GM21381 (cell line): ENCODE data around the gene SRPK2.
"Not testable (repeated sequence)": the region's sequence is repeated elsewhere in the genome, so short reads cannot be mapped to it uniquely, and the experiment has no call there.

Source experiments
- ATAC-seq: cut with Tn5 transposase; IDR thresholded peaks from one replicate; pipeline ENCODE4 v1.9.1; 2021; ENCODE audit warnings: mild to moderate bottlenecking, moderate library complexity; ENCODE audit not compliant: unreplicated experiment

SRPK2 gene

DNA sequence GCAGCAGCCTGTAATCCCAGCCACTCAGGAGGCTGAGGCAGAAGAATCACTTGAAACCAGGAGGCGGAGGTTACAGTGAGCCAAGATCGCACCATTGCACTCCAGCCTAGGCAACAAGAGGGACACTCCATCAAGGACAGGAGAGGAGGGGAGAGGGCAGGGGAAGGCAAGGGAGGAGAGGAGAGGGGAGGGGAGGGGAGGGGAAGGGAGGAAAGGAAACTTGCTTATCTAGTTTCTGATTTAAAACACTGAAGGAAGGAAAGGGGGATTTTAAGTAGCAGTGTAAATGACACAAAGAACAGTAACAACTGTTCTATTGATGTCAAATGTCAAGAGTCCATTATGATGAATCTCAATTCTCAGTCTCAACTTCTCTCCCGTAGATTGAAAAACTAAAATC, 43.7 kb downstream of the SRPK2 start:
- no peak for ATAC-seq

DNA sequence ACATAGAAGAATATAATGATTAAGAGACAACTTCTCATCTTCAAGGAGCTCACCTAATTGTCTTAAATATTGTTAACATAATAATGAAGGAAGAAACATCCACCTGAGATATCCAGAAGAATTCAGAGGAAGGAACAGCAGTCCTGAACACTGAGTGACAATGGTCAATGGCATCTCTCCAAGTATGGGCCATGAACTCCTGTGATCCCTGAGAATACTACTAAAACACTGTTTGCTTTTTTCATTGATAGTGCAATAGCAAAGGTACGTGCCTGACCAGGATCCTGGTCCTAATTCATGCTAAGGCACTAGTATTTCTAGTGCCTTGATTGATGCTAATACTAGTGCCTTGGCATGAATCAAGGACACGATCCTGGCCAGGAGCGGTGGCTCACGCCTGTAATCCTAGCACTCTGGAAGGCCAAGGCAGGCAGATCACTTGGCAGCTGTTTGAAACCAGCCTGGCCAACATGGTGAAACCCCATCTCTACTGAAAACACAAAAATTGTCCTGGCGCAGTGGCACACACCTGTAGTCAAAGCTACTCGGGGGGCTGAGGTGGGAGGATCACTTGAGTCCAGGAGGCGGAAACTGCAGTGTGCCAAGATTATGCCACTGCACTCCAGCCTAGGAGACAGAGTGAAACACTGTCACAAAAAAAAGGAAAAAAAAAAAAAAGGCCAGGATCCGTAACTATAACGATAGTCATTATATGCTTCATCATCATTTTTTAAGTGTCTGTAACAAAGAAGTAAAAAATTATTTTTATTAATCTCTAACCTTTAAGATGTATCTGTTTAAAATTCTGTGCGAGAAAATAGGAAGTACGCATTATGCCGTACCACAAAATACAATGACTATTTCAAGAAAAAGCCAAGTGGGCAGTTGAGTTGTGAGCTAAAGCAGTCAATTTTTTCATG, 49.1 kb downstream of the SRPK2 start:
- no peak for ATAC-seq

DNA sequence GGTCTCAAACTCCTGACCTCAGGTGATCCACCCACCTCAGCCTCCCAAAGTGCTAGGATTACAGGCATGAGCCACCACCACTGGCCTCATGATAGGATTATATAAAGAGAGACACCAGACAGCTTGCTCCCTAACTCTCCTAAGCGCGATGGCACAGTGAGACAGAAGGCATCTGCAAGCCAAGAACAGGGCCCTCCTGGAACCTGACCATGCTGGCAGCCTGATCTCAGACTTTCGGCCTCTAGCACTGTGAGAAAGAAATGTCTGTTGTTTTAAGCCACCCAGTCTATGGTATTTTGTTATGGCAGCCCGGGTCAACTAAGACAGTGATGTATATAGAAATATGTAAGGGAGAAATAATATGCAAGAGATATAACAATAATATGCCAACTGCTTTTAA, 51.2 kb downstream of the SRPK2 start:
- ATAC-seq, result no peak

DNA sequence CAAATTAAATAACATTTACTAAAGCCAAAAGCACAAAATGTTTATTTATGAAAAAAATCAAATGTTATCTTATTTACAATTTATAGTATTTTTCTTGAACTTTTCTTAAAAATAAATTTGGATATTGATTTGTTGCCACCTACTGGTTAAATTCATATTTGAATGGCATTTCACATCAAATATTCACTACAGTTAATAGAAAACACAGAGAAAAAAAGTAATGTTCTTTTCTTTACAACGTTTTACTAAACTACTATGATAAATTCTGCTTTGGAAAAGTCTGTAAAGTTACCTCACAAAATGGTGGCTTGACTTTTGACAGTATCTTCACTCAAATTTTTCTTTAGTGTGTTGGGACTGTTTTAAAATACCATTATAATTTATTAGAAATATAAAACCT, 52.7 kb downstream of the SRPK2 start:
- no peak for ATAC-seq

DNA sequence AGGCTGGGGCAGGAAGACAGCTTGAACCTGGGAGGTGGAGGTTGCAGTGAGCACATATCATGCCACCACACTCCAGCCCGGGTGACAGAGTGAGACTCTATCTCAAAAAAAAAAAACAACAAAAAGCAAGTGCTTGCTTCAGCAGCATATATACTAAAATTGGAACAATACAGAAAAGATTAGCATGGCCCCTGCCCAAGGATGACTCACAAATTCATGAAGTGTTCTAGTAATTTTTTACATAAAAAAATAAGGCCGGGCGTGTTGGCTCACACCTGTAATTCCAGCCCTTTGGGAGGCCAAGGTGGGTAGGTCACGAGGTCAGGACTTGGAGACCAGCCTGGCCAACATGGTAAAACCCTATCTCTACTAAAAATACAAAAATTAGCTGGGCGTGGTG, 56.1 kb downstream of the SRPK2 start:
- ATAC-seq, result not testable (repeated sequence)

DNA sequence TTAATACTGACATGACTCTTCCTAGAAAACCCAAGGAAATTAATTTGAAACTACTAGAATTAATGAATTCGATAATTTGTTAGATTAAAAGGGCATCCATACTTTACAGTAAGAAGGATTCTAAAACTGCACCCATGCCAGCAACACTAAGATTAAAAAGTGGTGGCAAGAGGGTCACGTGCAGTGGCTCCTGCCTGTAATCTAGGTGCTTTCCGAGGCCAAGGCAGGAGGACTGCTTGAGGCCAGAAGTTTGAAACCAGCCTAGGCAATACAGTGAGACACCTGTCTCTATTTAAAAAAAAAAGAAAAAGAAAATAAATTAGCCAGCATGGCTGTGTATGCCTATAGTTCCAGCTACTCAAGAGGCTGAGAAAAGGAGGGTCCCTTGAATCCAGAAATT, 58.2 kb downstream of the SRPK2 start:
- ATAC-seq, result no peak

DNA sequence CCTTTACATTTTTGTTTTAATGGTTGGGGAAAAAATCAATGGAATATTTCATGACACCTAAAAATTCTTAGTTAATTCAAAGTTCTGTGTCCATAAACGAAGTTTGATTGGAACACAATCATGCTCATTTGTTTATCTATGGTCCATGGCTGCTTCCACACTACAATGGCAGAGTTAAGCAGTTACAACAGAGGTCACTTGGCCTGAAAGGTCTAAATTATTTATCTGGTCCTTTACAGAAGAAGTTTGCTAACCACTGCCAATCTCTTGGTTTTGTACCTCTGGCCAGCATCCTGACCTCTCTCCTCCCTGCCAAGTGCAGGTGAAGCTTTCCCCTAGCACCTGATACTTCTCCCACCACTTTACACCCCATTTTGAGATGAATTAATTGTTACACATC, 61.5 kb downstream of the SRPK2 start:
- ATAC-seq, result no peak

DNA sequence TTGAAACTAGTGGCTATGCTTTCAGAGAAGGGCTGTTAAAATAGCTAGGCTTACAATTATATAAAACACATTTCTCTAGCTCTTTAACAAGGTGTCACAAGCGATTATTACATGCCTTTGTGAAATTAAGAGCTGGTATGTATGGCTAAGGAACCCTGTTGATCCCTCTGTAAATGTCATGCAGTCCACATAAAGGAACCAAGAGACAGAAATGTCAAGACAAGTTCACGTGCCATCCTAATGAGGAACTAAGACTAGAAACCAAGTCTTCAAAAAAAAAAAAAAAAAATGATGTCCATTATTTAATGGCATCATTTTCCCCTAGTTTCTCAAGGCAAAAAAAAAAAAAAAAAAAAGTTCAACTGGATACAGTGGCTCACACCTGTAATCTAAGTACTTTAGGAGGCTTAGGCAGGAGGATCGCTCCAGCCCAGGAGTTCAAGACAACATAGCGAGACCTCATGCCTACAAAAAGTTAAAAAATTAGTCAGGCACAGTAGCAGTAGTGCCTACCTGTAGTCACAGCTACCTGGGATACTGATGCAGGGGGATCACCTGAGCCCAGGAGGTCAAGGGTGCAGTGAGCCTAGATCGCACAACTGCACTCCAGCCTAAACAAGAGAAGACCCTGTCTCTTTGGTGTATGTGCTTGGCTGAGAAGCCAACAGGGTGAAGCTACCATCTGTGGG, 63.4 kb downstream of the SRPK2 start:
- no peak for ATAC-seq

DNA sequence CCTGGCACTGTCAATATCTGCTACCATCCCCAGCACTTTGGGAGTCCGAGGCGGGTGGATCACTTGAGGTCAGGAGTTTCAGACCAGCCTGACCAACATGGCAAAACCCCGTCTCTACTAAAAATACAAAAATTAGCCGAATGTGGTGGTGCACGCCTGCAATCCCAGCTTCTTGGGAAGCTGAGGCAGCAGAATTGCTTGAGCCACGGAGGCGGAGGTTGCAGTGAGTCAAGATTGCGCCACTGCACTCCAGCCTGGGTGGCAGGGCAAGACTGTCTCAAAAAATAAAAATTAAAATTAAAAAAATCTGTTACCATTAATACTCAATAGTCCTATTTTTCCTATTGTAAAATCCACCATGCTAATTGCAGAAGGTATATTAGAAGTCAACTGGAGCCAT, 64.1 kb downstream of the SRPK2 start:
- ATAC-seq, result not testable (repeated sequence)

DNA sequence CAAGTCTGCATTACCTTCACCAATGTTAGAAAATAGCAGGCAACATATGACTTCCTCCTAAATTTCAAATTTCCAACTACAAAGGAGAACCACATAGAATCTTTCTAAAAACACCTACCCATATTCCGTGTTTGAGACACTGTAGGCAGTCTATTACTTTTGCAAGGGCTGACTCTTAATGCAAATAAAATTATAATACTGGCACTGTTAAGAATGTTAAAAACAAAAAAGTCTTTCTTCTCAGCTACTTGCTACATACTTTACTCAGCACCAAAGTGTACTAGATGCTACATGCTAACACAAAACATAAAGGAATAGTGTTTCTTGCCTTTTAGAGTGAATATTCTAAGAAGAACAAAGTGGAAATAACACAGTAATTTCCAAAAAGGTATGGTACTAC, 65.4 kb downstream of the SRPK2 start:
- no peak for ATAC-seq

DNA sequence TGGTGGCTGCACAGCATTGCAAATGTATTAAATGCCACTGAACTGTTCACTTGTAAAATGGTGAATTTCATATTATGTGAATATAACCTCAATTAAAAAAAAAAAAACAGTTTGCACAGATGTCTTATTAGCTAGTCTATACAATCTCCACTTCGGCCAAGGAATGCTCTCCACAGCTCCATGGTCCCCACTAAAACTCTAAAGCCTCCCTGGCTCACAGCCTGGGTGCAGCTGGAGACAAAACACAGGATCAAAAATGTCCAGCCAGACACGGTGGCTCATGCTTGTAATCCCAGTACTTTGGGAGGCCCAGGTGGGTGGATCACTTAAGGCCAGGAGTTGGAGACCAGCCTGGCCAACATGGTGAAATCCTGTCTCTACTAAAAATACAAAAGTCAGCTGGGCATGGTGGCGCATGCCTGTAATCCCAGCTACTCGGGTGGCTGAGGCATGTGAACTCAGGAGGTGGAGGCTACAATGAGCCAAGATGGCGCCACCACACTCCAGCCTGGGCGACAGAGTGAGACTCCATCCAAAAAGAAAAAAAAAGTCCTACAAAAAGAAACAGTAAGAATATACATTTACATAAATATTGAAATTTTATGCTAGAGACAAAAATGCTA, 66.0 kb downstream of the SRPK2 start:
- ATAC-seq, result no peak

DNA sequence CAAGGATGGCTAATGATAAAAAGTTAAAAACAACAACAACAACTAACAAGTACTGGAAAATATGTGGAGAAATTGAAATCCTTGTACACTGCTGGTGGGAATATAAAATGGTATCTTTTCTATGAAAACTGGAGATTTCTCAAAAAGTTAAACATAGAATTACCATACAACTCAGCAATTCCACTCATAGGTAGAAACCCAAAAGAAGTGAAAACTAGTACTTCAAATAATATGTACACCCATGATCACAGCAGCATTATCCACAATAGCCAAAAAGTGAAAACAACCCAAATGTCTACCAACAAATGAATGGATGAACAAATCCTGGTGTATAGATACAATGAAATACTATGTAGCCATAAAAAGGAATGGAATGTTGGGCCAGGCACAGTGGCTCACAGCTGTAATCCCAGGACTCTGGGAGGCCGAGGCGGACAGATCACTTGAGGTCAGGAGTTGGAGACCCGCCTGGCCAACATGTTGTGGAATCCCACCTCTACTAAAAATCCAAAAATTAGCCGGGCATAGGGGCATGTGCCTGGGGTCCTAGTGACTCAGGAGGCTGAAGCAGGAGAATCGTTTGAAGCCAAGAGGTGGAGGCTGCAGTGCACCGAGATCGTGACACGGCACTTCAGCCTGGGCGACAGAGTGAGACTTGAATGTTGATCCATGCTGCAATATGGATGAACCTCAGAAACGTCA, 66.8 kb downstream of the SRPK2 start:
- ATAC-seq, result no peak

DNA sequence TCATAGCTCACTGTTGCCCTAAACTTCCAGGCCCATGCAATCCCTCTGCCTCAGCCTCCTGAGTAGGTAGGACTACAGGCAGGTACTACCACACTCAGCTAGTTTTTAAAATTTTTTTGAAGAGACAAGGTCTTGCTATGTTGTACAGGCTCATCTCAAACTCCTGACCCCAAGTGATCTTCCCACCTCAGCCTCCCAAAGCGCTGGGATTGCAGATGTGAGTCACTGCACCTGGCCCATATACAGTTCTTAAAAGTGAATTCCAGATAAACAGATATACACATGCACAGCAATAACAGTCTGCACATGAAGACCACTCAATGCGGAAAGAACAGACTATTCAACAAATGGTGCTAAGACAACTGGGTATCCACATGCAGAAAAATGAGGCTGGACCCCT, 67.8 kb downstream of the SRPK2 start:
- ATAC-seq, result no peak

DNA sequence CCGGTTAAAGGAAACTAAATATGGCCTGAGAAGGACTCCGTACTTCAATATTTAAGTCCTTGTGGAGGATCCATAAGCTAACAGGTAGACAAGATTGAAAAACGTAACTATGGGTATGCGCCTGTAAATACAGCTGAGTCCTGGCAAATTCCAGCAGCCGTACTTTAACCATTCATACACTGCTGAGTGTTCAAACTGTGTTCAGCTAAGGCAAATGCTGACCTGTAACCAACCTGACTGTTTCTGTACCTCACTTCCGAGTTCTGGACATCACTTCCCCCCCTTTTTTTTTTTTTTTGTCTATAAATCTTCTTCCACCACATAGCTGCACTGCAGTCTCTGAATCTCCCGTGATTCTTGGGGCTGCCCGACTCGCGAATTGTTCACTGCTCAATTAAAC, 69.1 kb downstream of the SRPK2 start:
- no peak for ATAC-seq

DNA sequence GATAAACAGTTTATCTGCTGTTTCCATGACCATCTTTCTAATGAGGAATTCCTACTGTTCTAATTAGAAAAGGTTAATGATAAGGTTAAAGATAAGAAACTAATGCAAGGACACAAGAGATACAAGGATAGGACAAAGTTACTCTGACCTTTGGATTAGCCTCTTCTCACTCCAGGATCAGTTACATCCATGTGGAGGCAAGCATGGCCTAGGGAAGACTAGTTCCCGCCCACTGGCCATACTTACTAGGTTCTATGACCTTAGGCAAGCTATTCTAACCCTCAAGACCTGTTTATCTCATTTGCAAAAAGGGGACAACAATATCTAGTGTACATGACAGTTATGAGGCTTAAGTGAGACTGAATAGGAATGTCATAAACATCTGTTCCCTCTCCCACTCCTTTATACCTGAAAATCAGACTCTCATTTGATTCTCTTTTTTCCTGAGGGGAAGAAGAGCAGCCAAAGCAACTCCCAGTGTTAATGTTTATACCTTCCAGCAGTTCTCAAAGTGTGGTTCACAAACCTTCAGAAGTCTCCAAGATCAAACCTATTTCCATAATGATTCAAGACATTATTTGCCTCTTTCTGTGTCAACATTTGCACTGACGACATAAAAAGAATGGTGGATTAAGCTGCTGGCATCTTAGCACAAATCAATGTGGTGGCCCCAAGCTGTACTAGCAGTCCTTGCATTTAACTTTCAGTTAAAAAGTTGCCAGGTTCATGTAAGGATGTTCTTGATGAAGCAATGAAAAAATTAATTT, 72.0 kb downstream of the SRPK2 start:
- ATAC-seq, result no peak

DNA sequence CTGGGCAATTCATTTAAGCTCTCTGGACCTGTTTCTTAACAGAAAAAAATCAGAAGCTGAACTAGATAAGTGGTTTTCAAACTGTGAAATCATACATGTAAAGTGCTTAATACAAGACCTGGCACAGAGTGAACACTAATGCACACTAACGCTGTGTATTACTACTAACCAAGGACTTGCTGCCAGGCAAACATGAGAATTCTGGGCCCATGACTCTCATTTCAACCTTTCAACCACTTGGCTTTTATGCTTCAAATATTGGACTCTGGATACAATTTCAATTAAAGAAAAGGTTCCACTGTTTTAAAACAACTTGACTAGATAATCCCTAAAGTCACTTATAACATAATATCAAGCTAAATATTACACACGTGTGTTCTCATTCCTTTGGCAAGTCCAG, 73.4 kb downstream of the SRPK2 start:
- no peak for ATAC-seq

DNA sequence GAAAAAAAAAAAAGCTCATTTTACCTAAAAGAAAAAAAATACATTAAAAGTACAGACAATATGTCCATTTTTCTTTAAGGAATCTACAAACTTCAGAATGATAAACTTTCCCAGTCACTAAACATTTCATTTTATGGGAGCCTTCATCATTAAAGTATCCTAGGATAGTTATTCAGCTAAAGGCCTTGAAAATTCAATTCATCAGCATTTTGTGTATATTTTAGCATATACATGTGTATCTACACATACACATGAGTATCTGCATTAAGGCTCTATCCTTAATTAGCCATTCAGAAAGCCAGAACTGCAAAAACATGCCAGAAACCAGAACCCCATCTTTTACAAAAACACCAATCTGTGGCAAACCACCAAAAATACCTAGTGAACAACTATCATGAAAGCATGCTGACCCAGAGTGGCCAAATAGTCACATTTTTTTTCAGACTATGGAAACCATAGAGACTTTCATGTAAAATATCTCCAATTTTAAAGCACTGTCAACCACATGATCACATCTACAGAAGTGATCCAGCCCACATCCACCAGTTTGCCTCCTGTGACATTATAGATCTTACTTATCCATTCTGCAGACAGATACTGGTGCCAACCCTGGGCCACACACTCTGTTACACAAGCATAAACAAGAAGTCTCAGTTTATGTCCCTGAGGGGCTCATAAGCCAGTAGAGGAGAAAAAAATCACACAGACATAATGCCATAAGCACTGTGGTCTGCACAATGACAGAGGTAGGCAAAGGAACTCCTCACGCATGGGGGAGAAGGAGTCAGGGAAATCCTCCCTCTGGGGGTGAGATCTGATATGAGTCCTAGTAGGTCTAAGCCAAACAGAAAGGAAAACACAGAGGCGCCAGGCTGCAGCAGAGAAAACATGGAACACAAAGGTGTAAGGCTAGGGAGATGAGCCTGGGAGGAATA, 79.2 kb downstream of the SRPK2 start:
- ATAC-seq, result peak; percentile 54

DNA sequence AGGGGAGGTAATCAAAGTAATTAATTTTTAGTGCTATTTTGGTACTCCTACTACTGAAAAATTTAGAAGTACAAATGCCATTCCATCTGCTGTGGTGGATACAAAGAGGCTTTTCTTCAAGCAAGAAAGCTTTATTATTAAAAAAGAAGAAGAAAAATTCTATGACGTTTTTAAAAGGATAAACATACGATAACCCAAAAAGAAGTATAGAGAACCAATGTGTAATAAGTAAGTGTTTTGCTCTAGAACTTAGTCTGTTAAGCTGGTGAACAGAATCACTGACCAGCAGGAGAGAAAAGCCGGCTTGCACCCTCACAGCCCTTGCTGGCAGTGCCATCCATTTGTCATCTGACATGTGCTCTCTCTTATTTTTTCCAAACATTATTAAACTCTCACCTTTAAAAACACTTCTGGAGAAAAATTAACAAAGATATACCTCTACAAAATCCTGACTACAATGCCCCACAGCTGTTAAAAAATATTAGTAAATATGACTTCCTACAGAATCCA, 81.5 kb downstream of the SRPK2 start:
- no peak for ATAC-seq

DNA sequence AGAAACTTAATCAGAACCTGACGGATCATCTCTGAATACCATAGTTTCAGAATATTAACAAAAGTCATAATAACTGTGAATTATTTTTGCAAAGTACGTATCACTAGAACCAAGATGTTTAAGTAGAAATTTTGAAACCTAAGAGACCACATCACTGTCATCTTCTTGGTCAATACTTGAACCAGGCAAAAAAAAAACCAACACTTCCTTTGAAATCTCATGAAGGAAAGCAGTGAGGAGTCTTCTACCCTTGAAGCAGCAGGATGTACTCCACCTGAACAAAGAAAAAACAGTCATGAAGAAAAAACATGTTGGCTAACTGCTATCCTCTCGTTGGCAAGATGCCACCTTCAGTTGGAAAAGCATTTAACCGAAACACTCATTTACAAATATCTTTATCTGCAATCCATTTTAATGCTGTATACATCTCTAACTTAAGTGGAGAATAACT, 82.4 kb downstream of the SRPK2 start:
- no peak for ATAC-seq
